Astrocyte of the spinal cord (primary cell): ENCODE results near the gene ZNF483.
"Not testable (repeated sequence)": the region's sequence is repeated elsewhere in the genome, so short reads cannot be mapped to it uniquely, and the experiment has no call there.

Experiments
- DNase-seq: peaks from one replicate; pipeline ENCODE4 v3.0.0; 2011; ENCODE audit warnings: low read depth, low spot score
- H3K4me3 ChIP-seq: 2 replicates; pipeline ENCODE4 v1.5.1; 2011; ENCODE audit warnings: low read depth, mild to moderate bottlenecking, low read length, moderate library complexity
- CTCF ChIP-seq: IDR thresholded peaks from 2 replicates; pipeline ENCODE4 v1.5.1; 2012; ENCODE audit warnings: low read depth, mild to moderate bottlenecking, low read length, inconsistent platforms
- in situ Hi-C: cut with HindIII; loops from 2 replicates; pipeline ENCODE4 v1.10.0; 2017; ENCODE audit warnings: low sequenced_read_pairs

Gene ZNF483

GRCh38 chr9:111533099-111533790 lies 8.3 kb downstream of the ZNF483 start:
- DNase-seq: no peak
- TF ChIP-seq CTCF: no peak
- in situ Hi-C loops: no loop called here
- no peak overlapping the region for H3K4me3 ChIP-seq

GRCh38 chr9:111542497-111543254 lies 17.7 kb downstream of the ZNF483 start:
- DNase-seq: no peak
- in situ Hi-C loops: no loop called here
- no peak for TF ChIP-seq CTCF
- H3K4me3 ChIP-seq: no peak overlapping the region

GRCh38 chr9:111548623-111549022 lies 23.6 kb downstream of the ZNF483 start:
- DNase-seq: no peak
- in situ Hi-C loops: no loop called here
- no peak for TF ChIP-seq CTCF
- no peak overlapping the region for H3K4me3 ChIP-seq

GRCh38 chr9:111555425-111555824 lies 30.4 kb downstream of the ZNF483 start:
- DNase-seq, in situ Hi-C loops, H3K4me3 ChIP-seq: not testable (repeated sequence)

GRCh38 chr9:111559000-111559610 lies 34.1 kb downstream of the ZNF483 start:
- in situ Hi-C loops: no loop called here
- DNase-seq: peak; percentile 43
- TF ChIP-seq CTCF: no peak
- H3K4me3 ChIP-seq: no peak overlapping the region

GRCh38 chr9:111561165-111561719 lies 36.3 kb downstream of the ZNF483 start:
- no peak overlapping the region for H3K4me3 ChIP-seq
- in situ Hi-C loops: no loop called here
- no peak for DNase-seq
- TF ChIP-seq CTCF: no peak
